Astrocyte of the hippocampus (primary cell): Measurements from ENCODE around the gene FAHD1.
"Not testable (repeated sequence)": the region's sequence is repeated elsewhere in the genome, so short reads cannot be mapped to it uniquely, and the experiment has no call there.

Experiments
- DNase-seq: peaks from one replicate; pipeline ENCODE4 v3.0.0; 2011; ENCODE audit warnings: low read depth, low spot score

The FAHD1 gene

DNA sequence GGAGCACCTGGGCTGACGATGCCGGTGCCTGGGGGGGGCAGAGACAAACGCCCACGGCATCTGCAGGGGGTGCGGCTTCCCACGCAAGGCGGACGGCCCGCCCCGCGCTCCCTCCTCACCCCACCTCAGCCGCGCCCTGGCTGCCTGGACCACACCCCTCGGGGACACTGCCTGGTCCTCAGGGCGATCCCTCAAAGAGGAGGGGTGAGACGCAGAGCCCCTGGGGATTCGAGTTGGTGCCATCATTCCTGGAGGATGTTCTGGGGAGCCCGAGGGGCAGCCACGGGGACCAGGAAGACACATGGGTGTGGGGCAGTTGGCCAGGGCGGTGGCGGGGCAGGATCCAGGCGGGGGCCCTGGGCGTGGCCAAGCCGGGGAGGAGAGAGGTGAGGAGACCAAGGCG lies 37.4 kb upstream of the FAHD1 start:
- DNase-seq = no peak

GRCh38 chr16:1790261-1790610 lies 36.8 kb upstream of the FAHD1 start:
- no peak for DNase-seq

GRCh38 chr16:1790611-1791255 lies 36.3 kb upstream of the FAHD1 start:
- DNase-seq = no peak

DNA sequence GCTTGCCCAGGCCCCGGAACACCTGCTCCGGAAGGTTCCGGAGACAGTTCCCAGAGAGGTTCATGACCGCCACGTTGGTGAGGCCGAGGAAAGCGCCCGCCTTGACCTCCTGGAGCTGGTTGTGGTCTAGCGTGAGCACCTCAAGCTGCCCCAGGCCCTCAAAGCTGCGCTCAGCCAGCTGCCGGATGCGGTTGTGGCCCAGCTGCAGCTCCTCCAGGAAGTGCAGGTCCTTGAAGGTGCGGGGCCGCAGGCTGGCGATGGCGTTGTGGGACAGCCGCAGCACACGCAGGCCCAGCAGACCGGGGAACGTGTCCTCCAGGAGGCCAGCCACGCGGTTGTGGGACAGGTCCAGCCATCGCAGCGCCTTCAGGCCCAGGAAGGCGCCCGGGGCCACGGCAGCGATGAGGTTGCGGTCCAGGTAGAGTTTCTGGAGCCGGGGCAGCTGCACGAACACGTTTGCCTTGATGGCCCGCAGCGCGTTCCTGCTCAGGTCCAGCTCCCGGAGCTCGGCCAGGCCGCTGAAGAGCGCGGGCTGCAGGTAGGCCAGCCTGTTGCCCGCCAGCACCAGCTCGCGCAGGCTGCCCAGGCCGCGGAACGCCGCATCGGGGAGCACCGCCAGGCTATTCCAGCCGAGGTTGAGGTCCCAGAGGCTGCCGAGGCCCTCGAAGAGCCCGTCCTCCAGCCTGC lies 35.6 kb upstream of the FAHD1 start:
- DNase-seq = no peak

GRCh38 chr16:1791943-1792812 lies 34.8 kb upstream of the FAHD1 start:
- DNase-seq = no peak

DNA sequence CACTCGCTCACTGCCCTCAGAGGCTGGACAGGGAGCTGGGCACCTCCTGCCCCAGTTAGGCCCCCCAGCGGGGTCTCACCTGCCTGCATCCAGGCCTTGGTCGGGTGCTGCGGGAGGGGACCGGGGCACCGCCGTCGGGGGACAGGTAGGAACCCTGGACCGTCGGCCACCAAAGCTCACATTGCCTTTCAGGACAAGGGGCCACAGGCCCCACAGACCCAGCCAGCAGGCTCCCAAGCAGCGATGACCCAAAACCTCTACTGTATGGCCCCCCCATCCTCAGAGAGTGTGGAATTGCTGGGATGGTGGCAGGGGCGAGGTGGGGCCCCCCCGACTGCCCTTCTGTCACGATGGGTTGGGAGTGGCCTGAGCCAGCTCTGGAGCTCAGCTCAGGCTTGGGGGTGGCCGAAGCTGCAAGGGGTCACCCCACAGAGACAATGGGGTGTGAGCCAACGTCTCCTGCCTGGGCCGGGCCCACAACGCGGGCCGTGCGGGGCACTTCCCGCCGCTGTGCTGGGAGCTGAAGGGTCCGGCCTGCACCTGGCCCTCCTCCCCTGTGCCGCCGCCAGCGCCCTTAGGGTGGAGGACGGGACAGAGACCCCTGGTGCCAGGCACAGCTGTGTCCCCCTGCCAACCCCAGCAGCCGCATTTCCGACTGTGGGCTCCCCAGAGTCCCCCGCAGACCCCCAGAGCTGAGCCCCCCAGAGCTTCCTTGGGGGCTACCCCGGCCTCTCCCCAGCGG lies 34.0 kb upstream of the FAHD1 start:
- DNase-seq = no peak

DNA sequence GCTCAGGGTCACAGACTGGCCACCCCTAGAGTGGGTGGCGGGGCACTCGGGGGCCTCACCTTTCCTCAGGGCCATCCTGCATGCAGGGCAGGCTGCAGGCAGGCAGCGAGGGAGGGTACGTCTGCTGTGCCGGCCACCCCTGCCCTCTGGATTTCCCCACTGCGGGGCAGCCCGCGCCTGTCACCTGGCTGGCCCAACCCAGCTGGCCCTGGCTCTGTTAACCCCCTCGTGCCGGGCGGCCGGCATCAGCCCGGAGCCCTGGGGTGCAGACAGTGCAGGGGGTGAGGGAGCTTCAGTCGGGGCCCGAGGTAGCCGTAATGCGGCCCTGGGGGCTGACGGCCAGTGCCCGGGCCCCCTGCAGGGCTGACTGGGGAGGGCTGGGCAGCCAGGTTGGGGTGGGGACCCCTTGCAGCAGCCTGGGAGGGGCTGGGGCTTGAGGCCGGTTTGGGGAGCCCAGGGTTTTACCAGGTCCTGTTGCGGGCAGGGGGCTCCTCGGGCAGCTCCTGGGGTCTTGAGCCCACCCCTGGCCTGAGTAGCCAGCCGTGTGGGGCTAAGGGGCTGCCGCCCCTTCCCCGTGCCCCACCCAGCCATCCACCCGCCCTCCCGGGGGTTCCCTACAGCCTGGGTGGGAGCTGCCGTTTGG lies 33.3 kb upstream of the FAHD1 start, which contains the start of gene IGFALS:
IGFALS (minus strand) TSS at position 128 of the 643 bp plus-strand sequence; CDS start at position 75, 53 bp downstream.
- no peak for DNase-seq

DNA sequence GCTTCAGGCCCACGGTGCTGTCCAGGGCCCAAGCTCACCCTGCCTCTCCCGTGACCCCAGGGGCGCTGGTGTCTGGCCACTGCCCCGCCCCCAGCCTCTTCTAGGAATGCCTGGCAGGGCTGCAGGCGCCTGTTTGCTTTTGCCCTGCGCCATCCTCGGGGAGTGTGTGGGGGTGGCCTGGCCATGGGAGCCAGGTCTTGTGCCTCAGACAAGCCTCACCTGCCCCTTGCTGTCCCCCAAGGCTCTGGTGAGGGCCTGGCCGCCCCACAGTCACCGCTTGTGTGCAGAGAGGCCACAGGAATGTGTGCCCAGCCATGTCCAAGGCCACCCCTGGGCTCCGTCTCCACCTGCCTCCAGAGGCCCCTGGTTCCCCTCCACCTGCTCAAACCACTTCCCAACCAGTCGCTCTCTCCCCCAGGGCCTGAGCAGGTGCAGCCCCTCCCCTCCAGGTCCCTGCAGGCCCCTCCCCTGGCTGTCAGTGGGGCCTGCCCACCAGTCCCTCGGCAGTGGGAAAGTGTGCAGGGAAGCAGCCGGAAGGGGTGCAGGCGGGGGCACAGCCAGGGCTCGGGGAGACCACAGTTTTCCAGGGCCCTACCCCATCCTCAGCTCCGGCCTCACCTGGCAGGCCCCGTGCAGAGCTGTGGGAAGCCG lies 32.7 kb upstream of the FAHD1 start:
- DNase-seq = no peak

DNA sequence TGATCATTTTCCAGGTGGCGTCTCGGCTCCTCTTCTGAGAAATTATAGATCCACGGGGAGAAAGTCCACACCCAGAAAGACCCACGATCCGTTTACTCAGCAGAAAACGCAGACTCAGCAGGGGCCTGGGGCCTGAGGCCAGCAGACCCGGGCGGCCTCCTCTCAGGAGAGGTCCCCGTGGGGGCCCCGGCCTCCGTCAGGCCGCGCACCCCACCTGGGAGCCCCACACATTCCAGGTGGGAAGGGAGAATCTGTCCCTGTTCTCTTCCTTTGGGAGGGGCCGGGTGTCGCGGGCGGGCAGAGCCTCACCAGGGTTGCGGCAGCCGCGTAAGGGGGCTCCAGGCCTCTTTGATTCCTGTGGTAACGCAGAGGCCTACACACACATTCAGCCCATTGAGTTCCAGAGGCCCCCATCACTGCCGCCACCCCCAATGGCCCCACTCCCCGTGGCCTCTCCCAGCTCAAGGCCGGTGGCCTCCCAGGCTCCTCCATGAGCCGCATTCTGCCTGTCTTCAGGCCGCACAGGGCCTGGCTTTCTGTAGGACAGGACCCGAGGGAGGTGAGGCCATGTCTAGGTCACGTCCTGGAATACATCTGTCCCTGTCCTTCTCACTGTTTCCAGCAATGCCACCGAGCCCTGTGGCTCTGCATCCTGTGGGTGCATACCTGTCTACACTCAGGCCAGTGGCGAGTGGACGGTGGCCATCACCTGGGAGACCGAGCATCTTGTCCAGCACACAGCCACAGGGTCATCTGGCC lies 31.9 kb upstream of the FAHD1 start:
- DNase-seq = no peak

GRCh38 chr16:1799263-1799662 lies 27.7 kb upstream of the FAHD1 start:
- DNase-seq = not testable (repeated sequence)

- DNase-seq = no peak
Measured at GRCh38 chr16:1800701-1801100, 26.3 kb upstream of the FAHD1 start.

- DNase-seq = no peak
Measured at GRCh38 chr16:1807626-1808025, 19.4 kb upstream of the FAHD1 start.

DNA sequence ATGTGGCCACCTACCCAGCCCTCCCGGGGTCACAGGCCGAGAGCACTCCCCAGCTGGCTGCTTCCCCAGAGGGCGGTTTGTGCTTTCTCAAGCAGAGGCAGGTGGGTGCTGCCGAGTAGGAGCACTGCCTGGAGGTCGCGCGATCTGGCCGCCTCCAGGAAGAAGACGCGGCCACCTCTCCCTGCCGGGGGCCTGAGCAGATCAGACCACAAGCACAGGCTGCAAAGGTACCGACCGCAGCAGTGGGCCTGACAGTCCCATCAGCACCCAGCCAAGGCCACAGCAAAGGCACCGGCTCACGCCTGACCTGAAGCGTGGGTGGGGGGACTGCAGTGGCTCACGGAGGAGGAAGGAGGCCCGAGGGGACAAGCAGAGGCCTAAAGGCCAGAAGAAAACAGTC lies 18.3 kb upstream of the FAHD1 start:
- DNase-seq = no peak

- DNase-seq = no peak
Measured at GRCh38 chr16:1809281-1809801, 17.7 kb upstream of the FAHD1 start.

DNA sequence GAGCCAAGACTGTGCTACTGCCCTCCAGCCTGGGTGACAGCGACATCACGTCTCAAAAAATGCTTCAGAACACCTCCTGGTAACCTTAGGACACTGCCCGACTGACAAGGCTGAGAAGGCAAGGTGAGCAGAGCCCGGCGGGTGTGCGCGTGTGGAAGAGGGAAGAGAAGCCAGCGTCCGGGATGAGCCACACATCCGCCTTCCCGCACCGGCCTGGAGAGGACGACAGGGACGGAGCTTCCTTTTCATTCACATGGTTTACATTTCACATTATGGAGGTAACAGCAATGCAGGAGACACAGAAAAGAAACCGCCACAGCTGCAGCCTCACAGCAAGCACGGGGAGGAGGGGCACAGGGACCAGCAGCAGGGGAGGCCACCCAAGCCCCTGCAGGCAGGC lies 16.9 kb upstream of the FAHD1 start:
- no peak for DNase-seq

GRCh38 chr16:1810536-1810935 lies 16.5 kb upstream of the FAHD1 start:
- no peak for DNase-seq

- peak; percentile 76 for DNase-seq
Measured at GRCh38 chr16:1812732-1813163, 14.3 kb upstream of the FAHD1 start.

DNA sequence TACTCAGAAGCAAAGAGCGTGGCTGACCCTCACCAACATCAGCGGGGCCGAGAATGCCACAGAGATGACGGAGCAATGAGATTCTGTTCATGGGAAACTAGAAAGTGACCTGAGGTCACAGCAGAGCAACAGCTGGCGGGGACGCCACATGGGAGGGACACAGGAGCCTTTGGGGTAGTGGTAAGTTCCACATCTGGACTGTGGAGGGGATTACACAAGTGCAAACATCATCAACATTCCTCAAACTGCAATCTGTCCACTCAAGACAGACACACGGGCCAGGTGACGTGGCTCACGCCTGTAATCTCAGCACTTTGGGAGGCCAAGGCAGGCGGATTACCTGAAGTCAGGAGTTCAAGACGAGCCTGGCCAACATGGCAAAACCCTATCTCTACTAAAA lies 11.5 kb upstream of the FAHD1 start:
- DNase-seq = no peak

GRCh38 chr16:1816396-1817275 lies 10.4 kb upstream of the FAHD1 start:
- no peak for DNase-seq
